IPS-18a (cell line): ENCODE measurements around the gene RABAC1.

ENCODE experiments used
- H3K27ac ChIP-seq: one replicate; pipeline ENCODE4 v1.5.1; 2013; ENCODE audit warnings: low read length
- H3K27me3 ChIP-seq: one replicate; pipeline ENCODE4 v1.6.1; 2013; ENCODE audit warnings: mild to moderate bottlenecking, low read length; ENCODE audit not compliant: control insufficient read depth, insufficient read depth
- H3K36me3 ChIP-seq: one replicate; pipeline ENCODE4 v1.6.1; 2013; ENCODE audit warnings: low read depth, low read length; ENCODE audit not compliant: control insufficient read depth
- H3K4me1 ChIP-seq: one replicate; pipeline ENCODE4 v1.6.1; 2013; ENCODE audit warnings: low read depth, low read length; ENCODE audit not compliant: control insufficient read depth
- H3K4me3 ChIP-seq: one replicate; pipeline ENCODE4 v1.5.1; 2013; ENCODE audit warnings: low read length
- H3K9ac ChIP-seq: one replicate; pipeline ENCODE4 v1.6.1; 2013; ENCODE audit warnings: mild to moderate bottlenecking, low read length, moderate library complexity
- H3K9me3 ChIP-seq: one replicate; pipeline ENCODE4 v1.6.1; 2013; ENCODE audit warnings: low read depth, low read length; ENCODE audit not compliant: control insufficient read depth

Gene RABAC1

DNA sequence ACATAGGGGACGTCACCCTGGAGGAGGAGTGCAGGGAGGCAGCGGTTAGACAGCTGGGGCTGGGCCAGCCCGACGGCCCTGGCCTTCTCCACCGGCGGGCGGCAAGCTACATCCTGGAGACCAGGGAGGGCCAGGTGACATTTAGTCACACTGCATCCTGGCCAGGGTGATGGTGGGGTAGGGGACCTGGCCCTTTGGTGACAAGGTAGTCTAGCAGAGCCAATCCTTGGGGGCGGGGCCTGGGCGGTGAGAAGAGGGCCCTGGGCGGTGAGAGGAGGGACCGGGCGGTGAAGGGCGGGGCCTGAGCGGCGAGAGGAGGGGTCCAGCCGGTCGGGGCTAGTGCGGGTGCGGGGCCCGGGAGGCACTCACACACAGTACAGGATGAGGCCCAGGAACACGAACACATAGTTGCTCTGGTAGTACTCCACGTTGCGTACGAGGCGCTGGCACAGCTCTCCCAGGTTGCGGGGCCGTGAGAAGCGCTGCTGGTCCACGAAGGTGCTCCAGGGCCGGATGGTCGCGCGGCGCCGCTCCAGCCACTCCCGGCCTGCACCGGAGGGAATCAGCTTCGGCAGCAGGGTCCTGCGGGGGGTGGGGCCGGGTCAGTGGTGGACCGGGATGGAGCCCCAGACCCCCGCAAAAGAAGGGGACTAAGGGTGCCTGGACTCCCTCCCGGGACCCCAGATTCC, 610 bp downstream of the RABAC1 start:
- Histone ChIP-seq H3K9ac (peak overlapping the region; percentile 21), H3K27me3 (no peaks in the 10 kb centered on the region), H3K9me3 (no peaks in the 10 kb centered on the region), H3K27ac (no peak overlapping the region), H3K36me3 (no peaks in the 10 kb centered on the region), H3K4me3 (peak overlapping the region; percentile 77), H3K4me1 (peaks cover 6% of the 10 kb centered on the region)

DNA sequence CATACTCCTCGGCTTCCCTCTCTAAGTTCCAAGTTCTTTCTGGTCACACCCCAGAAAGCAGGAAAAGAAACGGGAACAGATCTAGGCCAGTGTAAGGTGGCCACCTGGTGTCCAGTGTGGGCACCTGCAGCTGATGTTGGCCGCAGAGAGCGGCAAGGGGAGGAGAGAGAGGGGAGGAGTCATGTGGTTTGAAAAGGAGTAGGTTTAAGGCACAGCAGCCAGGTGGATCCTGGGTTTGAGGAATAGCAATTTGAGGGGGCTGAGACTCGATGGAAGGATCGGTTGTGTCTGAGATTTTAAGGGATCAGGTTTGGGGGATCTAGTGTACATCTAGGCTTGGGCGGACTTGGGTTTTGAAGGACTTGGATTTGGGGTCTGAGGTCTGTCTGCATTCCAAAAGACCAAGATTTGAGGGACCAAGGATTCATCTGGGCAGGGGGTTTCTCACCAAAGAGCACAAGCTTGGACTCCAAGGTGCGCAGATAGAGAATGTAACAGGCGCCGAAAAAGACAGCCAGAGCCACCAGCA, 1.2 kb downstream of the RABAC1 start:
- H3K36me3 ChIP-seq: no peaks in the 10 kb centered on the region
- no peak overlapping the region for H3K27ac ChIP-seq
- peak overlapping the region; percentile 77 for H3K4me3 ChIP-seq
- H3K9ac ChIP-seq: no peak overlapping the region
- no peaks in the 10 kb centered on the region for H3K27me3 ChIP-seq
- no peaks in the 10 kb centered on the region for H3K9me3 ChIP-seq
- peaks cover 6% of the 10 kb centered on the region for H3K4me1 ChIP-seq

DNA sequence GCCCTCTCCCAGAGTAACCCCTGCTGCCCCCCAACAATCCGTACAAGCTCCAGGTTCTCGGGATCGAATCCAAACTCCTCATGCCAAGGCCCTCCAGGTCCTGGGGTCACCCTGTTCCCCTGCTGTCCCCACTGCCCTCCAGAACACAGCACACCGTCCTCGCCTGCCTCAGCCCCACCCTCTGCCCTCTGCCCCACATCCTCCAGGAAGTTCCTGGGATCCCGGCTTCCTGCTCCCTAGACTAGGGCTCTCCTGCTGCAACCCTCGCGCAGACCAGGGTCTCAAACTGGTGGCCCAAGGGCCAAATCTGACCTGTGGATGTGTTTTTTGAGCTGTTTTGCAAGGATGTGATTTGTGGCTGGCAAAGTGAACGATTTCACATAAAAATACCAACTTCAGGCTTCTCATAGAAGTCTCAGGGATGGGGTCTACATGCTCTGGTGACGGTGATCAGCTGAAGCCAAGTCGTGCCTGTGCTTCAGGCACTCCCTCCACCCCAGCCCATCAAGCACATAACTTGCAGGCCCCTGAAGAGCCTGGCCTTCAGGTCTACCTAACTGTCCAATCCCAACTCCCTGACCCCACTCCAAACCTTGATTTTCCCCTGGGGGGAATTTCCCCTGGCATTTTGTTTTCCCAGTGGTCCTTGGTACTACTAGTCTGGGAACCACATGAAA, 1.8 kb downstream of the RABAC1 start:
- H3K4me1 ChIP-seq: peaks cover 6% of the 10 kb centered on the region
- no peak overlapping the region for H3K9ac ChIP-seq
- H3K36me3 ChIP-seq: no peaks in the 10 kb centered on the region
- no peaks in the 10 kb centered on the region for H3K27me3 ChIP-seq
- H3K4me3 ChIP-seq: peak overlapping the region; percentile 77
- no peak overlapping the region for H3K27ac ChIP-seq
- H3K9me3 ChIP-seq: no peaks in the 10 kb centered on the region

DNA sequence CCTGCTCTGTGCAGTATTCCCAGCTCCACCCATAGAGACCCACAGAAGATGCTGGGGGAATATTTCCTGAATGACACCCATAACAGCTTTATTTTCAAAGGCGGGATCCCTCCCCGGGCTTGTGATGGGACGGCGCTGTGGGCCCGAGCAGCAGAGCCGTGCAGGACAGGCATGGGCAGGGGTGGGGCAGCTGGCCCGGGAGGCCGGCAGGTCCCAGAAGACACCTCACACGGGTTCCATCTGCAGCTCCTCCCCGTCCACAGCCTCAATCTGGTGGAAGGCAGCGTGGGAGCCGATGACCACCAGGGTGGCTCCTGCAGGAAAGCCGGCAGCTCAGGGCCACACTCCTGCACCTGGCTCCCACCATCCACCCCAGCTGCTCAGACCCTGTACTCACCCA, 2.5 kb downstream of the RABAC1 start:
- no peak overlapping the region for H3K4me3 ChIP-seq
- no peak overlapping the region for H3K27ac ChIP-seq
- no peaks in the 10 kb centered on the region for H3K9me3 ChIP-seq
- no peaks in the 10 kb centered on the region for H3K36me3 ChIP-seq
- no peak overlapping the region for H3K9ac ChIP-seq
- H3K27me3 ChIP-seq: no peaks in the 10 kb centered on the region
- H3K4me1 ChIP-seq: peaks cover 6% of the 10 kb centered on the region

DNA sequence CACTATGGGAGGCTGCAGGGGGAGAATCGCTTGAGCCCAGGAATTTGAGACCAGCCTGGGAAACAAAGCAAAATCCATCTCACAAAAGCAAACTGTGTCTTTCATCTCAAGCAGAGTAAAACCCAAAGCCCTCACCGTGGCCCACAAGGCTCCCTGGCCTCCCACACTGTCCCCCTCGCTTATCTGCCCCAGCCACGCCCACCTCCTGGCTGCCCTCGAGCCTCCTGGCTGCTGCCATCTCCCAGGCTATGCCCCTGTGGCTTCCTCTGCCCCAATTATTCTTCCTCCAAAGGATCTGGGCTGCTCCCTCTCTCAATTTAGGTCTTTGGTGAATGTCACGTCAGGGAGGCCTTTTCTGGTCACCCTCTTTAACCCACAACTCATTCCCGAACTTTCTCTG, 3.6 kb downstream of the RABAC1 start:
- Histone ChIP-seq H3K27ac (no peak overlapping the region), H3K27me3 (no peaks in the 10 kb centered on the region), H3K36me3 (no peaks in the 10 kb centered on the region), H3K4me1 (peaks cover 6% of the 10 kb centered on the region), H3K9ac (no peak overlapping the region), H3K4me3 (no peak overlapping the region), H3K9me3 (no peaks in the 10 kb centered on the region)

DNA sequence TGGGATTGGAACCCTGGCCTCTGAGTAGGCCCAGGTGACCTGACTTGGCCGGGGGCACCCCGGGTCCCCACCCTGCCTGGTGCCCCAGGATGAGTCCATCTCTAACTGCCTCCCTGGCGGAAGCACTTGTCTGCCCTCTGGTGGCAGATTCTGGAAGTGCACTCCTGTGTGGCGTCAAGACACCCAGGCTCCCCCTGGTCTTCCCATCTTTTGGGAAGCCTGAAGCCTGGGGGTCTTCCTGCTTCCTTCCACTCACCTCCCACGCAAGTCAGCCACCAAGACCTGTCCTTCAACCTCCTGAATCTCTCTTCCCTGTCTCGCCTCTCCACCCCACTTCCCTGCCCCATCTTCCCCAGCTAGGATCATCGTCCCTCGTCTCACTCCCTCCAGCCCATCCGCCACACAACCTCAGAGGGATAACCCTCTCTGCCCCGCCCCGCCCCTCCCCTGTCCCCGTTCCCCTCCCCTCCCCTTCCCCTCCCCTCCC, 7.4 kb downstream of the RABAC1 start:
- Histone ChIP-seq H3K27ac (no peak overlapping the region), H3K27me3 (no peaks in the 10 kb centered on the region), H3K9ac (no peak overlapping the region), H3K4me3 (peak overlapping the region; percentile 44), H3K36me3 (no peaks in the 10 kb centered on the region), H3K9me3 (no peaks in the 10 kb centered on the region), H3K4me1 (no peaks in the 10 kb centered on the region)

DNA sequence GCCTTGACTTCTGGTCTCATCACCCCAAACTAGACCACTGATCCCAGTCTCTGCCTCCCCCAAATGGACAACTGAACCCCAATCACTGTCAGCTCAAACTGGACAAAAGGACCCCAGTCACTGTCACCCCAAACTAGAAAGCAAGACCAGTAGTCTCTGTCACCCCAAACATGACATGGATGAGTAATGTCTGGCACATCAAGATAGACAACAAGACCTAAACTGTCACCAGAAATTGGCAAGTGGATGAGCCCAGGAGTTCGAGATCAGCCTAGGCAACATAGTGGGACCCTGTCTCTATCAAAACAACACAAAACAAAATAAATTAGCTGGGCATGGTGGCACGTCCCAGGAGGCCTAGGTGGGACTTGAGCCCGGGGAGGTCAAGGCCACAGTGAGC, 12.0 kb downstream of the RABAC1 start:
- H3K27ac ChIP-seq: no peak overlapping the region

DNA sequence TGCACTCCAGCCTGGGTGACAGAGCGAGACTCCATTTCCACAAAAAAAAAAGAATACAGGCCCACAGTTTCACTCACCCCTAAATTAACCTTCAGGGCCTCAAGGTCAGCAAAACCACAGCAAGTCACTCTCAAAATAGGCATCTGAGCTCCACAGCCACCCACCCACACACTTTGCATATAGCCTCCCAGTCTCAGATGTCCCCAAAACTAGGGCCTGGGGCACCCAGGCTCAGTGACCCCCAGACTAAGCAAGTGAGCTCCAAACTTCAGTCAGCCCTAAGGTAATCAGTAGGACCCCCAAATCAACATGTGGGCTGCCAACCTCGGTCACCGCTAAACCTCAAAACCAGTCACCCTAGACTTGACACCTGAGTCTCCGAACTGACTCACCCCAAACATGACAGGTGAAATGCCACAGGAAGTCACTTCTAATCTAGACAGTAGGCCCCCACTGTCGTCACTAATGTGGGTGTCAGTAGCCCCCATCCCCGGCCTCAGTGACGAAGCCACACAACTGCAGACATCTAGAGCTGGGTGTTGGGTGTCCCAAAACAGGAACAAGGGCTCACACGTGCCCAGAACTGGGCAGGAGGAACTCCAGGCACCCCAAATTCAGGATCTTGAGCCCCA, 13.9 kb downstream of the RABAC1 start:
- Histone ChIP-seq H3K9me3 (no peaks in the 10 kb centered on the region), H3K9ac (no peak overlapping the region), H3K4me3 (no peak overlapping the region), H3K27ac (no peak overlapping the region), H3K4me1 (no peaks in the 10 kb centered on the region), H3K27me3 (peaks cover 17% of the 10 kb centered on the region), H3K36me3 (no peaks in the 10 kb centered on the region)

More for the DNA sequence above, 12.0 kb downstream of the RABAC1 start:
- Histone ChIP-seq H3K9ac (no peak overlapping the region), H3K4me3 (no peak overlapping the region), H3K9me3 (no peaks in the 10 kb centered on the region), H3K36me3 (no peaks in the 10 kb centered on the region), H3K4me1 (no peaks in the 10 kb centered on the region), H3K27me3 (no peaks in the 10 kb centered on the region)

DNA sequence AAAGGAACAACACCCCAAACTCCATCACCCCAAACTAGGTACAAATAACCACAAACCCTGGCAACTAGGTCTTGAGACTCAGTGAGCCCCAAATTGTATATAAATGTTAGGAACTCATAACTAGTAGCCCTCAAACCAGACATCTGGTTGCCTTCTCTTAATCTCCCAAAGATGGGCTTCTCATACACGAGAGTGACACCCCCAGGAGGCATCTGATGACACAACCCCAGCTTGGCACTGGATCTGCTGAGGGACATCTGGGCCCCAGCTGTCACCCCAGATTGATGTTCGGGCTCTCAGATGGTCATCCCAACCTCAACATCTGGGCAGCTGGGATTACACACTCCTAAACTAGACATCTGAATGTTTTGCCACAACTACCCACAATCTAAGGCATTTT, 14.8 kb downstream of the RABAC1 start:
- no peaks in the 10 kb centered on the region for H3K4me1 ChIP-seq
- no peak overlapping the region for H3K27ac ChIP-seq
- H3K4me3 ChIP-seq: no peak overlapping the region
- no peaks in the 10 kb centered on the region for H3K36me3 ChIP-seq
- no peak overlapping the region for H3K9ac ChIP-seq
- H3K27me3 ChIP-seq: peaks cover 23% of the 10 kb centered on the region
- H3K9me3 ChIP-seq: no peaks in the 10 kb centered on the region

DNA sequence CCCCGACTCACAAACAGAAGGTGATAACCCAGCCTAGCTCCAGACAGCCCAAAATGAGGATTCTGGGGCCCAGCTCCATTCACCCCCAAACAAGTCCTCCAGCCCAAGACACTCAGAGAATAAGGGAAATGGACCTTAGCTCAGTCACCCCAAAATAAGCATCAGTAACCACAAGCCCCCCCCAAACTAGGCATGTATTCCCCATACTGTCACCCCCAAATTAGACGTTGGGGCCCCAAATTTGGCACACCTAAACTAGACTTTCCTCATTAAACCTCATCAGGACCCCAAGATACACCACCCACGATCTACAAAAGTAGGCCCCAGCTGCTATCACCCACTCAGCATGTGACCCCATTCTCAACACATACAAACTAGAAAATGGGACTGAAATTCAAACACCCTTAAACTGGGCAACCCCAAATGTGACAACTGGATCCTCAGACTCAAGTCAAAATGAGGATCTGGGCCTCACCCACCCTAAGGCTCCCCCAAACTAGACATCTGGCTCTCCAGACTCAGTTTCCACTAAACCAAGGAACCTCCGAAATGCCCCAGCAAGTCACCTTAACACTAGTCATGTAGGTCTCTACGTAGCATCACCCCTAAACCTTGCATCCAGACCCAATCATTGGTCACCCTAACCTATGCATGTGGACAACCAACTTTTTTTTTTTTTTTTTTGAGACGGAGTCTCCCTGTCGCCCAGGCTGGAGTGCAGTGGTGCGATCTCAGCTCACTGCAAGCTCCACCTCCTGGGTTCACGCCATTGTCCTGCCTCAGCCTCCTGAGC, 17.5 kb downstream of the RABAC1 start:
- Histone ChIP-seq H3K27me3 (peaks cover 40% of the 10 kb centered on the region), H3K27ac (no peak overlapping the region), H3K9ac (no peak overlapping the region), H3K4me3 (no peak overlapping the region), H3K4me1 (no peaks in the 10 kb centered on the region), H3K9me3 (no peaks in the 10 kb centered on the region), H3K36me3 (no peaks in the 10 kb centered on the region)
